SIG-M5 treated with dmso at 0.1 percent for 504 hours (cell line): ENCODE data around the gene UBQLN1.
A peak's percentile ranks its signal among the peaks of the same experiment; 100 is the strongest.

Experiments used
- DNase-seq: peaks from one replicate; lab custom pipeline; 2025; ENCODE audit not compliant: unreplicated experiment; lab: John Stamatoyannopoulos, UW

The UBQLN1 gene

GRCh38 chr9:83691492-83691891 lies 16.3 kb downstream of the UBQLN1 start:
- no peak for DNase-seq

DNA sequence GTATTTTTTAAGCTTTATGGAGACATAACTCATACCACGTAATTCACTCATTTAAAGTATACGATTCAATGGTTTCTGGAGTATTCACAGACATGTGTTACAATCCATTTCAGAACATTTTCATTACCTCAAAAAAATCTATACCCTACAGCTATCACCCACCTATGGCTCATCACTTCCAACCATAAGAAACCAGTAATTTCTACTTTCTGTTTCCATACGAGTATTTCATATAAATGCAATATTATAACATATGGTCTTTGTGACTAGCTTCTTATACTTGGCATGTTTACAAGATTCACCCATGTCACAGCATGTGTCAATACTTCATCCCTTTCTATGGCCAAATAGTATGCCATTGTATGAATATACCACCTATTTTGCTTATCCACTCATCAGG lies 18.8 kb downstream of the UBQLN1 start:
- no peak for DNase-seq

GRCh38 chr9:83681490-83681889 lies 26.3 kb downstream of the UBQLN1 start:
- DNase-seq = no peak

GRCh38 chr9:83680233-83680632 lies 27.5 kb downstream of the UBQLN1 start:
- DNase-seq = no peak

GRCh38 chr9:83677596-83677995 lies 30.2 kb downstream of the UBQLN1 start:
- no peak for DNase-seq

GRCh38 chr9:83675466-83675865 lies 32.3 kb downstream of the UBQLN1 start:
- no peak for DNase-seq

GRCh38 chr9:83671451-83671850 lies 36.3 kb downstream of the UBQLN1 start:
- DNase-seq = no peak

DNA sequence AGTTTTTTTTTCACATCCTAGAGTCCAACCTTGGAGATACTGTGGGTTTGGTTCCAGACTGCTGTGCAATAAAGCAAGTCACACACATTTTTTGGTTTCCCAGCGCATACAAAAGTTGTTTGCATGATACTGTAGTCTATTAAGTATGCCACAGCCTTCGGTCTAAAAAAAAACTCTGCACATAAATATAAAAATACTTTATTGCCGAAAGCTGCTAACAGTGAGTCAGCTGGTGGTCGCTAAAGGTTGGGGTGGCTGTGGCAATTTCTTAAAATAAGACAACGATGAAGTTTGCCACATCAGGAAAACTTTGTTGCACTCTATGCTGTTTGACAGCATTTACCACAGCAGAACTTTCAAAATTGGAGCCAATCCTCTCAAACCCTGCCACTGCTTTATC lies 37.4 kb downstream of the UBQLN1 start:
- DNase-seq = no peak

DNA sequence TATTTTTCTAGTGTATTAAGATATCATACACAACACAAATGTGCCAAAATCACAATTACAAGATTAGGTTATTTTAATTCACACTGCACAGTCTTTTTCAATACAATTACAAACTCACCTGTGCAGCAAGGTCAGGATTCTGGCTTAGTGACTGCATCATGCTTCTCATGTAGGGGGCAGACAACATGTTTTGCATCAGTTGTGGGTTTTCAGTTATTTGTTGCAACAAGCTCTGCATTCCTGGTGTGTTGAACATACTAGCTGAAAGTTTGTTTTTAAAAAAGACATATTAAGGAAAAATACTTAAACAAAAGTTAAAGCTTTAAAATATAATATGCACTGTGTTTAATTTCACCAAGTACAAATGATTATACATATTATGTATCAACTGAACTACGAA lies 38.7 kb downstream of the UBQLN1 start:
- DNase-seq = no peak

GRCh38 chr9:83665580-83666200 lies 42.1 kb downstream of the UBQLN1 start:
- peak; percentile 62 for DNase-seq

DNA sequence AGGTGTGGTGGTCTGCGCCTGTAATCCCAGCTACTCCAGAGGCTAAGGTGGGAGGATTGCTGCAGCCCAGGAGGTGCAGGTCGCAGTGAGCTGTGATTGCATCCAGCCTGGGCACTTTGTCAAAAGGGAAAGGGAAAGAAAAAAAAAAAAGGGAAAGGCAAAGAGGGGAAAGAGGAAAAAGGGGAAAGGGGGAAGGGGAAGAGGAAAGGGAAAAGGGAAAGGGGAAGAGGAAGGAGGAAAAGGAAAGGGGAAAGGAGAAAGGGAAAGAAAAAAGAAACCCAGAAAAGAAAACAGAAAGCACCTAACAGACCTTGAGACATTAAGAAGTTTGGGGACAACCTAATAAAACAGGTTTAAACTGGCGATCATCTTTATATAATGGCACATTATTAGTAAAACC lies 44.8 kb downstream of the UBQLN1 start:
- no peak for DNase-seq

DNA sequence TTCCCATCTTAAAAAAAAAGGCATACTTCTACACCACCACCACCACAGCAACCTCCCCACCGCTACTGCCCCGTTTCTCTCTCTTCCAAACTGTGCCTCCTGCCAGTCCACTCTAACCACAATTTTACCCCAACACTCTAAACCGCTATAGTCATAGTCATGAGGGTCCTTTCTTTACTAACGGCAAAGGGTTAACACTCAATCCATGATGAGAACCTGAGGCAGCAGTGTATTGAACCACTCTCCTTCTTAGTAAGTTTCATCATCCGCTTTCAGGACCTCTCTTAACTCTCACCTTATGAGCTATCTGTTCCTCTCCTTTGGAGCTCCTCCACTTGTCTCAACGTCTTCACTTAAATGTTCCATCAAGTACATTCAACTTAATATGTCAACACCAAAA lies 50.8 kb downstream of the UBQLN1 start:
- no peak for DNase-seq

GRCh38 chr9:83656032-83656680 lies 51.6 kb downstream of the UBQLN1 start:
- DNase-seq = no peak

DNA sequence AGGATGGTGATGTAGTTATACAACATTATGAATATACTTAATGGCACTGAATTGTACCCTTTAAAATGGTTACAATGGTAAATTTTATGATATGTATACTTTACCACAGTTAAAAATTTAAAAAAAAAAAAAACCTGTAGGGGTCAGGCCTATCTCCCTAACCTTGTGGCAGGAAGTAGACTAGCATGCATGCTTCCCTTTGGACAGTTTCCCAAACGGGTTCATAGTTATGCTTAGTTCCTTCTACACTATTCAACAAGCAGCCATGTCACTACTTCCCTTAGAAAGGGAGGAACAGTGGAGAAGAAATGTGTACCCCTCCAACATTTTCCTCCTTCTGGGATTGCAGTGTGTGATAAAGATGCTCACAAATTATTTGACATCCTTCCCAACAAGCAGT lies 52.3 kb downstream of the UBQLN1 start:
- no peak for DNase-seq

DNA sequence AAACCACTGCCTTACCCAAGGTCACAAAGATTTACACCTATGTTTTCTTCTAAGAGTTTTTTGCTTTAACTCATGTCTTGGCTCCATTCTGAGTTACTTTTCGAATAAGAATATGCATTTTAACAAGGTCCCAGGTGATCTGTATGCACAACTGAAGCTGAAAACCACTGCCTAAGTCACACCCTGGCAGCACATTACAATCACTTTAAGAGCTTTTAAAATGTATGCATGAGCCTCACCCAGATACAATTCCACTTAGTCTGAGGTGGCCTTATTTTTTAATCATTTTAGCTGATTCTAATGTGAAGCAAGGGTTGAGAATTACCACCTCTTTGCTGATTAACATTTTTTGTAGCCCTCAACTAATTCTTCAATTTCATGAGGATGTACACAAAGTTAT lies 55.3 kb downstream of the UBQLN1 start:
- DNase-seq = no peak

- DNase-seq = no peak
Observed at GRCh38 chr9:83651558-83651957, 56.2 kb downstream of the UBQLN1 start.

DNA sequence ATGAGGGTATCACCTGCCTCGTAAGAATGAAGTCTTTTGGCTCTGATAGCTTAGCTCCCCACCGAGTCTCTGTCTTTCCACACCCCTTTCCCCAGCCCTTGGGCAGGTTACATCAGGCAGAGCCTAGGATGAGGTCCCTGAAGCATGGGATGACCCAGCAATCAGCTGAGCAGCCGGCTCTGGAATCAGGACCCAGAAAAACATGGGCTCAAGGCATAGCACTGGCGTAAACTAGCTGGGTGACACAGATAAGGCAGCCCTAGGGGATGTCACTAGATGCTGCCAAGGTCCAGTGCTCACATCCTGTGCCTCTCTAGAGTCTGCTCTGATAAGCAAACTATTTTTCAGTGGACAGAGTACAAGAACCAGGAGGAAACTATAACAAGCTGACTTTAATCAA lies 58.2 kb downstream of the UBQLN1 start:
- DNase-seq = no peak

DNA sequence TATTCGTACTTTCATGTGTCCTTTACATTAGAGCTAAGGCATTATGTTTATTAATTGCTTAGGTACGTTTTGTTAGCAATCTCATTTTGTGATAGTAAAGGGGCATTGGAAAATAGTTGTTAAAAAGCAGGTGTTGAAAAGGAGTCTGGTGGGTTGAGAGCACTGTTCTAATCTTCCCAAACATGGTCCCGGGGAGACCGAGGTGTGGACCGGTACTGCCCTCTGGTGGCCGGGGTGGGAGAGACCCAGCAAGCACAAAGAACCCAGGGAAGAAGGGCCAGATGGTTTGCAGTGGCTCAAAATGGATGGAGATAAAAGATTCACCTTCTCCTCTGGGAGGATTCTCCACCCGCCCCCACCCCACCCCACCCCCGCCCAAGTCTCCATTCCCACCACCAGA lies 58.7 kb downstream of the UBQLN1 start:
- DNase-seq = peak; percentile 45

- DNase-seq = no peak
Observed at GRCh38 chr9:83646500-83647239, 61.1 kb downstream of the UBQLN1 start.

GRCh38 chr9:83642793-83643192 lies 65.0 kb downstream of the UBQLN1 start:
- DNase-seq = no peak

GRCh38 chr9:83639266-83639665 lies 68.5 kb downstream of the UBQLN1 start:
- no peak for DNase-seq

- DNase-seq = no peak
Observed at GRCh38 chr9:83637389-83637788, 70.4 kb downstream of the UBQLN1 start.
